ENCODE measurements around the gene SPSB1. TPM values are rescaled to one million over a fixed set of nuclear protein-coding genes. Genes with fewer than 3 reads are reported as not detected.

SPSB1 gene
- total RNA-seq, 1 experiment from 2014 or later = 2.9 TPM

DNA sequence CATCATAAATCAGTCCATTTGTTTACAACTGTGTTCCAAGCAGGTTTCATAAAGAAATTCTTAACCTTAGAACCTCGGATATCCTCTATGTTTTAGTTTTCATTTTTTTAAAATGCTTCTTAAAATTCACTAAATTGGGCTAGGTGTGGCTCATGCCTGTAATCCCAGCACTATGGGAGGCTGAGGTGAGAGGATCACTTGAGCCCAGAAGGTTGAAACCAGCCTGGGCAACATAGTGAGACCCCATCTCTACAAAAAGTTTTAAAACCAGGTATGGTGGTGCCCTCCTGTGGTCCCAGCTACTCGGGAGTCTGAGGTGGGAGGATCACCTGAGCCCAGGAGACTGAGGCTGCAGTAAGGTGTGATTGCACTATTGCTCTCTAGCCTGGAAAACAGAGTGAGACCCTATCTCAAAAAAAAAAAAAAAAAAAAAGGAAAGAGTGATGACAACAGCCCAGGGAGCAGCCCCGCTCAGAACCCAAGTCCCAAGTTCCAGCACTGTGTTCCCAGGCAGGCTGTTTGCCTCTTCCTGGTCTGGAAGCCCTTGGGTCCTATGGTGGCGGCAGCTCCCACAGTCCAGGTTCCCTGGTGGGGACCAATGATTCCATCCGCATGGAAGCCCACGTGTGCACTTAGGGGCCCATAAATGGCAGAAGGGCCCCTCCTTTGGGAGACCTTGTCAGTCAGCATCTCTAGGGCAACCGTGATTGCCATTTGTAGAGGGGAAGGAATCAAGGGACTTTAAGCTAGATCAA, 24.7 kb upstream of the SPSB1 start:
- no peaks in the 10 kb centered on the region for H3K27me3 ChIP-seq (ENCODE audit: insufficient read depth, low read length)

More for the DNA sequence above, 24.7 kb upstream of the SPSB1 start:
- H3K36me3 Mint-ChIP-seq (ENCODE audit: insufficient read depth in 1 of 3, low read depth in 3 of 3) = peaks cover 0 to 8% (median 0%) of the 10 kb centered on the region in 3 experiments; a peak in 1 of 7 replicates
- no peak overlapping the region for H2BK120ac ChIP-seq (ENCODE audit: low read depth, low read length, poor library complexity, severe bottlenecking)
- no peak overlapping the region for H3K4ac ChIP-seq (ENCODE audit: low read depth, low read length)
- H3K23me2 ChIP-seq (ENCODE audit: insufficient read length, low read depth, low read length, poor library complexity, severe bottlenecking) = no peaks in the 10 kb centered on the region
- no peaks in the 10 kb centered on the region for H4K20me1 ChIP-seq (ENCODE audit: control insufficient read depth, insufficient read depth, insufficient read length)
- H3K9ac ChIP-seq (ENCODE audit: extremely low read depth, insufficient read length, low read length) = no peak overlapping the region
- TF ChIP-seq, protein P1, sequence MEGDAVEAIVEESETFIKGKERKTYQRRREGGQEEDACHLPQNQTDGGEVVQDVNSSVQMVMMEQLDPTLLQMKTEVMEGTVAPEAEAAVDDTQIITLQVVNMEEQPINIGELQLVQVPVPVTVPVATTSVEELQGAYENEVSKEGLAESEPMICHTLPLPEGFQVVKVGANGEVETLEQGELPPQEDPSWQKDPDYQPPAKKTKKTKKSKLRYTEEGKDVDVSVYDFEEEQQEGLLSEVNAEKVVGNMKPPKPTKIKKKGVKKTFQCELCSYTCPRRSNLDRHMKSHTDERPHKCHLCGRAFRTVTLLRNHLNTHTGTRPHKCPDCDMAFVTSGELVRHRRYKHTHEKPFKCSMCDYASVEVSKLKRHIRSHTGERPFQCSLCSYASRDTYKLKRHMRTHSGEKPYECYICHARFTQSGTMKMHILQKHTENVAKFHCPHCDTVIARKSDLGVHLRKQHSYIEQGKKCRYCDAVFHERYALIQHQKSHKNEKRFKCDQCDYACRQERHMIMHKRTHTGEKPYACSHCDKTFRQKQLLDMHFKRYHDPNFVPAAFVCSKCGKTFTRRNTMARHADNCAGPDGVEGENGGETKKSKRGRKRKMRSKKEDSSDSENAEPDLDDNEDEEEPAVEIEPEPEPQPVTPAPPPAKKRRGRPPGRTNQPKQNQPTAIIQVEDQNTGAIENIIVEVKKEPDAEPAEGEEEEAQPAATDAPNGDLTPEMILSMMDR (conservative IDR thresholded peaks at IDR 0.05) = no peak
- no peak overlapping the region for H3K23ac ChIP-seq (ENCODE audit: insufficient read length, low read depth, low read length)
- WGBS (ENCODE audit: extremely low coverage, insufficient read length, low lambda C conversion rate) = no CpG with 5 or more reads among the region's 7 CpGs
- H3K9me3 Mint-ChIP-seq = no peaks in the 10 kb centered on the region
- no peaks in the 10 kb centered on the region for H3K79me2 ChIP-seq (ENCODE audit: insufficient read depth, low read length)
- no peaks in the 10 kb centered on the region for H3K9me3 ChIP-seq (ENCODE audit: control insufficient read depth, low read depth, low read length)
- no peak overlapping the region for H2AK5ac ChIP-seq (ENCODE audit: insufficient read length, low read length)
- H4K8ac ChIP-seq (replicated peaks; ENCODE audit: insufficient read length, low read depth, low read length) = no peak overlapping the region
- no peak overlapping the region for H2BK12ac ChIP-seq (ENCODE audit: insufficient read length, low read depth, low read length)
- no peak overlapping the region for H3K27ac Mint-ChIP-seq
- H3K4me1 Mint-ChIP-seq = peaks cover 16 to 34% of the 10 kb centered on the region in 2 experiments
- no peak overlapping the region for H4K5ac ChIP-seq (ENCODE audit: insufficient read length, low read depth, low read length)
- no peak overlapping the region for H3K4me3 Mint-ChIP-seq
- no peak overlapping the region for H2BK15ac ChIP-seq (ENCODE audit: low read depth, low read length)
- no peak overlapping the region for H4K91ac ChIP-seq (ENCODE audit: insufficient read length, low read depth, low read length)
- H2BK5ac ChIP-seq (ENCODE audit: insufficient read length, low read length) = no peak overlapping the region
- H3K4me1 ChIP-seq (ENCODE audit: insufficient read depth, low read length) = no peaks in the 10 kb centered on the region
- H2BK20ac ChIP-seq (ENCODE audit: low read depth, low read length, poor library complexity, severe bottlenecking) = no peak overlapping the region
- H3K27me3 Mint-ChIP-seq (ENCODE audit: low read depth) = peaks cover 3% of the 10 kb centered on the region
- DNase-seq = no peak
- no peak overlapping the region for H2AFZ ChIP-seq (ENCODE audit: low read length)
- no peak overlapping the region for H3K4me2 ChIP-seq (ENCODE audit: insufficient read depth, insufficient read length, low read length)
- H3K18ac ChIP-seq (ENCODE audit: insufficient read length, low read depth, low read length) = no peak overlapping the region
- no peaks in the 10 kb centered on the region for H3K79me1 ChIP-seq (ENCODE audit: insufficient read depth, low read depth, low read length, poor library complexity, severe bottlenecking)
- no peak overlapping the region for H3T11ph ChIP-seq (ENCODE audit: low read length)
- no peak overlapping the region for H3K27ac ChIP-seq (ENCODE audit: insufficient read length, low read depth, low read length)
- H3K14ac ChIP-seq (ENCODE audit: insufficient read depth, low read length) = no peak overlapping the region
- H3K56ac ChIP-seq (ENCODE audit: insufficient read length, low read depth, low read length) = no peak overlapping the region

All from H9 (cell line).